ENCODE results near the gene SH3TC1. TPM values are rescaled to one million over a fixed set of nuclear protein-coding genes. Genes with fewer than 3 reads are reported as not detected.

SH3TC1 gene
- total and polyA plus RNA-seq, 2 of the 13 experiments (the other 11 are each of a cell fraction or from before 2014, with no cell fraction given) = 14.9 to 21.8 TPM

- TF ChIP-seq IRF9 (CRISPR knock-in tag; IDR thresholded peaks at IDR 0.05; ENCODE audit: borderline replicate concordance) (no peak), ZNF44 (CRISPR knock-in tag; IDR thresholded peaks at IDR 0.05) (no peak)
Observed at GRCh38 chr4:8179771-8180170, 19.3 kb upstream of the SH3TC1 start (continued).

- no peaks in the 10 kb centered on the region for H3K9me3 ChIP-seq (ENCODE audit: low read length)
- BruUV-seq (replicated peaks) = no TSS peak
- no peaks in the 10 kb centered on the region for H4K20me1 ChIP-seq (ENCODE audit: insufficient read depth, low read length)
- peaks cover 5 to 21% of the 10 kb centered on the region in 2 experiments; a peak in 3 of 5 replicates for H3K27me3 ChIP-seq (ENCODE audit: control insufficient read depth in 1 of 2, insufficient read depth in 2 of 2, low read length in 2 of 2)
- DNase-seq (ENCODE audit: low spot score) = no peak
- peaks cover 41% of the 10 kb centered on the region for H3K4me1 ChIP-seq (ENCODE audit: insufficient read depth, low read length)
- no peak overlapping the region for H3K27ac ChIP-seq (ENCODE audit: extremely low read length, insufficient read depth, low read length)
- H3K9ac ChIP-seq (ENCODE audit: insufficient read depth, low read depth, low read length) = no peak overlapping the region
- no peak overlapping the region for H2AFZ ChIP-seq (ENCODE audit: low read length)
- H3K4me3 ChIP-seq (replicated peaks in 1 of 3; ENCODE audit: insufficient read depth in 1 of 3, low read depth in 2 of 3, low read length in 3 of 3) = no peak overlapping the region
- ChIA-PET CTCF (ENCODE audit: low intra/inter-chr PET ratio, low total read pairs) (no interaction called here), POLR2A (interaction anchor here (1.2 kb wide), 1 partner anchor 18 kb away, joined by 4 read pairs; the partner anchor contains the start of gene SH3TC1)
- no peak for FAIRE-seq
- in situ Hi-C loops (cut with HindIII; ENCODE audit: extremely low pct_ligation_motif_present, low pct_unique_long_range_greater_than_20kb) (no loop called here), intact Hi-C loops (cut with micrococcal nuclease; ENCODE audit: unreplicated experiment) (no loop called here)
- no peak overlapping the region for H3K4me2 ChIP-seq (ENCODE audit: low read depth, low read length)
- WGBS (ENCODE audit: low lambda C conversion rate) = 41% methylated on average over 7 of the region's 8 CpGs
- H3K79me2 ChIP-seq (ENCODE audit: insufficient read depth, low read length) = no peaks in the 10 kb centered on the region
- H3K36me3 ChIP-seq (replicated peaks in 1 of 2; ENCODE audit: control insufficient read depth in 1 of 2, insufficient read depth in 2 of 2, low read length in 2 of 2) = no peaks in the 10 kb centered on the region
- ATAC-seq = no peak
- TF ChIP-seq MNT (IDR thresholded peaks at IDR 0.05) (peak; percentile 97), MXD4 (CRISPR knock-in tag; IDR thresholded peaks at IDR 0.05) (no peak)
Observed at GRCh38 chr4:8180310-8181093, 18.6 kb upstream of the SH3TC1 start.

Measured in HepG2 (cell line).